ENCODE measurements around the gene HTR2B.
A peak's percentile ranks its signal among the peaks of the same experiment; 100 is the strongest.
"Not testable (repeated sequence)": the region's sequence is repeated elsewhere in the genome, so short reads cannot be mapped to it uniquely, and the experiment has no call there.

The HTR2B gene

GRCh38 chr2:231133365-231134099 is 8.7 kb upstream of the HTR2B start:
- no peak for DNase-seq (ENCODE audit: low read depth in 2 of 2)

DNA sequence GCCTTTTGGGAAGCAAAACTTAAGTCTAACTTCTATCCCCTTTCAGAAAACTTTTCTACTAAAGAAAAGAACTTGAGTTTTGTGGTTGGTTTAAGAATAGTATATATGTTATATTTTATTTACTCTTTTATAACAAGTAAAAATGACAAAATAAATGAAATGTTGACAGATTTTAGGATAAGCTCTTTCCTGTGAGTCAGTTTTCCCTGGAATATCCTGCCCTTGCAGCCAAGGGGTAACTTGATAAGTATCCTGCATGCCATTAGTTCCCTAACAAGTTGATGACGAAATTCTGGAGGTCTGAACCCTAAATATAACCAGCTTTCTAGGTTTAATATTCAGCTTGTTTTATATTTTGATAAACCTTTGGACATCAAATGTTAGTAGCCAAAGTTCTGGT is 7.3 kb upstream of the HTR2B start:
- no peak for DNase-seq (ENCODE audit: low read depth in 2 of 2)

- no peak for DNase-seq (ENCODE audit: low read depth in 2 of 2)
These were observed 5.7 kb upstream of the HTR2B start for GRCh38 chr2:231130336-231131056.

GRCh38 chr2:231129216-231129615 is 4.4 kb upstream of the HTR2B start:
- no peak for DNase-seq (ENCODE audit: low read depth in 2 of 2)

DNA sequence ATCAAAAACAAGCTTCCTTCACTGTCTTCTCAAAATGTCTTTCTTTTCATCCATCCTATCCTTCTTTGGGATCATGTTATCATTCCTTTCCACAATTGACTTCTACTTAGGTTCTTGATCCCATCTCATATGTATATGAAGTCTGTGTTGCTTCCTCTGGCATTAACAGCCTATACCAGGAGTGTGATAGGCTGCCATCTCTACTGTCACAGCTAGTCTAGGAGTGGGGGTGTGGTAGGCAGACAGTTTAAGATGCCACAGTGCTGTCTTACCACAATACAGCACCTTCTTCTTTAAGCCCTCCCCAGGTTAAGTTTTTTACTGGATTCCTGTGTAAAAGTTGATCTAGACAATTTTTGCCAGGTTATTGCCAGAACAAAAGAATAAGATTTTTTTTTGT is 3.7 kb upstream of the HTR2B start:
- DNase-seq (ENCODE audit: low read depth in 2 of 2), result no peak

DNA sequence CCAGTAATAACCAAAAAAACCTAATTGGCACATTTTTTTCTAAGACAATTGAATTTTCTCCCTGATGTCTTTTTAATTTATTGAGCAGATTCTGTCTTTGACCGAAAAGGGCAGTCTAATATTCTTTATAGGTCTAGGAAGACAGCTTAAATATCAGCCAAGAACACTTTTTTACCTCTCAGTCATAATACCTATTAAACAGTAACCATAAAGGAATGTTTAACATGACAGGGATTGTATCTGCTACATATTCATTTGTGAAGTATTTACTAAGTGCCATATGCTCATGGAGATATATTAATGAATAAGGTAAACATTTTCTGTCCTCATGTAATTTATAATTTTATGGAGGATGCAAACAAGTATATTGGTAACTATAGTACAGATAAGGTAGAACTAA is 3.1 kb upstream of the HTR2B start:
- DNase-seq (ENCODE audit: low read depth in 2 of 2), result no peak

DNA sequence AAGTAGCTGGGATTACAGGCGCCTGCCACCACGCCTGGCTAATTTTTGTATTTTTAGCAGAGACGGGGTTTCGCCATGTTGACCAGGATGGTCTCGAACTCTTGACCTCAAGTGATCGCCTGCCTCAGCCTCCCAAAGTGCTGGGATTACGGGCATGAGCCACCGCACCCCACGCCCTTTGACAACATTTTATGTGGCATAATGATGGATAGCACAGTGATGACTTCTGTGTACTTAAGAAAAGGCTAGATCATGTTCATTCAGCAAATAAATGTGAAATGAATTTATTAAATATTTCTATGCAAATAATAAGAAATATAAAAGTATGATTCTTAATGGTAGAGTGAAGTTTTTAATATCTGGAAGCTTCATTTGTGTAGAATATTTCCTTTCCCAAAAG is 2.6 kb upstream of the HTR2B start:
- DNase-seq (ENCODE audit: low read depth in 2 of 2), result no peak

- DNase-seq (ENCODE audit: low read depth in 2 of 2), result no peak
These were observed 1.3 kb upstream of the HTR2B start for GRCh38 chr2:231126123-231126522.

- no peak for DNase-seq (ENCODE audit: low read depth in 2 of 2)
These were observed 1.4 kb downstream of the HTR2B start for GRCh38 chr2:231123362-231123898.

GRCh38 chr2:231118614-231118942 is 6.3 kb downstream of the HTR2B start:
- DNase-seq (ENCODE audit: low read depth in 2 of 2), result no peak

DNA sequence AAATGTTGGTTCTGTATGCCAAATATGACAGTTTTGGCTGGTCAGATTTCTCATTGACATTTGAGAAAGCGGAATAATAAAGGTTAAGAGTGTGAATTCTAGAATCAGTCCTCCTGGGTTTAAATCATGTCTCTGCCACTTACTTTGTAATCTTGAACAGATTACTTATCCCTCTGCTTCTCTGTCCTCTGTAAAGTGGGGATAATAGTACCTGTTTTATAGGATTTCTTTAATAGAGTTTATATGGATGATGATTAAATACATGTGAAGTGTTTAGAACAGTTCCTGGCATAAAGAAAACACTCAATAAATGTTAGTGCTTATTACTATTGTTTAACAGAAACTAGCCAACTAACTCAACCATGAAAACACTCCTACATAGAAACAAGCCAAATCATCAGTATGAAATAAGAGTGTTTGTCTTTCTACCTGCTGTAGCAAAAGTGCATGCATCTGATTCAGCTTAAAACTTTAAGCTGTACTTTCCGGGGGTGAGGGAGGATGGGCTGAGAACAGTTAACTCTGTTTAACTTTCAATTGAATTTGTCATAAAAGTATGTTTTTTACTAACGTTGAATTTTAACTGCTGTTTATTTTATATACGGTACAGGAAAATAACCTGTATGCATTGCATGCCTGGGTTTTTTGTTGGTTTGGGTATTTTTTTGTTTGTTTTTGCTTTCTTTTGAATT is 6.8 kb downstream of the HTR2B start:
- DNase-seq (ENCODE audit: low read depth in 2 of 2), result no peak

DNA sequence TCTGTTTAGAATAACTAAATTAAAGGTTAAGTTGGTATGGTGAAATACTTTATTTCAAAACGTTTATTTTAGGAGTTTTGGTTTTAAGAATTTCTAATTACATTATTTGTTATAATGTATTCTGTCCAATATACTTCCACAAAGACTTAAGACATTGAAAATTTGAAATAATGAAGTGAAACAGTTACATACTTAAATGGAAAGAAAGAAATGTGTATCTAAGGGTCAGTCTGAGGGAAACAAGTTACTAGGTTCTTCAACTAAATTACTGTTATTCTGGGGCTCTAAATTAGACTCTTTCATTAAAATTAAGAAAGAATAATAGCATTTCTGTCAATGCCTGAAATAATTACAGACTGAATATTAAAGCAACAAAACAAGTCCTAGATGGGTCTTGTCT is 7.7 kb downstream of the HTR2B start:
- DNase-seq (ENCODE audit: low read depth in 2 of 2), result no peak

GRCh38 chr2:231115651-231116050 is 9.2 kb downstream of the HTR2B start:
- no peak for DNase-seq (ENCODE audit: low read depth in 2 of 2)

GRCh38 chr2:231113489-231113888 is 11.4 kb downstream of the HTR2B start:
- DNase-seq (ENCODE audit: low read depth in 2 of 2), result no peak

DNA sequence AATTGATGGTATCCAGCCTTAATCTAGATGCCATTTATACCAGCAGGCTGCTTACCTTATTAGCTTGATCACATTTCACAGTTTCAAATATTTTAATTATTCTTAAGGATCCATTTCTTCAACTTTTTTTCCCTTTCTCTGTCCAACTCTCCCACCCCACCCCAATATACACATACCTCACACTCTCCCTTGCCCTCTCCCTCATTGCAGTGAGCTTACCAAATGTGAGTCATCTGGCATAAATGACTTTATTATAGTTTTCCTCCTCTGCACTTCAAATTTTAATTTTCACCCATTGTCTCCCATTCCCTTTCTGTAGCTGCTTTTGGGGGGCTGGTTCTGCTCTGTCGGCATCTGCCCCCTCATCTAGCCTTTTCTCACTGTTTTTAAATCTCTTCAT is 12.9 kb downstream of the HTR2B start:
- DNase-seq (ENCODE audit: low read depth in 2 of 2), result no peak

DNA sequence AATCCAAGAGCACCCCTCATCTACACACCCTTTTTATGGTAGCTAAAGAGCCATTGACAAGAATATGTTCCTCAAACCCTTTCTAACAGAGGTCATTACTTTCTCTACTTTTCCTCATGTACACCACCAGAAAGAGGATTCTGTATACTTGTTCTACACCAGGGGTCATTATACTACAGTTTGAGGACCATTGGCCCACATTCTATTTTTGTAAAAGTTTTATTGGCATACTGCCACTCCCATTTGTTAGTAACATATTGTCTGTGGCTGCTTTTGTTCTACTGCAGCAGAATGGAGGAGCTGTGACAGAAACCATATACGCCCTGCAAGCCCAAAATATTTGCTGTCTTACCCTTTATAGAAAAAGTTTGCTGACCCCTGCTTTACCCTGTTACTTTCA is 14.3 kb downstream of the HTR2B start:
- no peak for DNase-seq (ENCODE audit: low read depth in 2 of 2)

DNA sequence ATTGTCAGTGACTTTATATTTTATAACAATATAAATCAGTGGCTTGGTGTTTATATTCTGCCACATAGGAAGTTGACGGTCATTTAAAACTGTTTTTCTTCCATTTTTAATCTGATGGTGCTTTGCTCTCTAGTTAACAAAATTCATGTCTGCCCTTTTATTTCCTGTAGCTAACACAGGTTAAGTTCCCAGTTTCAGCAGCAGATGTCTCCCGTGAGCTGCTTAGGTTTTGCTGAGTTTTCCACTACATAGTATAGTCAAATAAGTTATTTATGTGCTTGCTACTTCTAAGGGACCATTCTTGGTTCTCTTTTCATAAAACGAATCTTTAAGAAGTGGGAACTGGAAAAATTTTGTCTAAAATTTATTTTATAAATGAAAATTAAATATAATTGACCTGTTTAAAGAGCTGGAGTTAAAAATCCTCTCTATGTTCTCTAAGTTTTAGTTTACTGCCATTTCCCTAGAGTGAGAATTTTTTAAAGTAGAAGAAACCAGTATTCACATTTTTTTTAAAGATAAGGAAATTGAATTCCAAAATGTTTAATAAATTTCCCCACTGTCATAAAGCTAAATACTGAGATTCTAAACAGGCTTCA is 20.6 kb downstream of the HTR2B start:
- DNase-seq (ENCODE audit: low read depth in 2 of 2), result peak; percentile 18 to 23

GRCh38 chr2:231102772-231103171 is 22.1 kb downstream of the HTR2B start:
- no peak for DNase-seq (ENCODE audit: low read depth in 2 of 2)

DNA sequence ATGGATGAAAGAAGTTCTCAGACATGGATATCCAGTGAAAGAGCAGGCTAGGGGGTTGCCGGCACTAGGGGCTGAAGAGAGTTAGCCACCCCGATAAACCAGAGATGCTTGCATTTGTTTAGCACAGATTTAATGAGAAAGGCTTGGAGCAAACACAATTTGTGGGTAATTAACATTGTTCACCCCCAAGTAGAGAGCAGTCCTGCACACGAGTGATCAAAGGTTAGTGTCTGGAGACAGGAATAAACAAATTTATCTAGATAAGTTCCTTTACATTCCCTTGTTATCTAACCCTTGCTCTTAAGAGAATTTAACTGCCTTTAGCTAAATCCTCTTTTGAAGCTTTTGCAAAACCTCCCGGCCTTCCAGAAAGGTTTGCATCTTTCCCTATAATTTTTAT is 23.9 kb downstream of the HTR2B start:
- DNase-seq (ENCODE audit: low read depth in 2 of 2), result no peak

DNA sequence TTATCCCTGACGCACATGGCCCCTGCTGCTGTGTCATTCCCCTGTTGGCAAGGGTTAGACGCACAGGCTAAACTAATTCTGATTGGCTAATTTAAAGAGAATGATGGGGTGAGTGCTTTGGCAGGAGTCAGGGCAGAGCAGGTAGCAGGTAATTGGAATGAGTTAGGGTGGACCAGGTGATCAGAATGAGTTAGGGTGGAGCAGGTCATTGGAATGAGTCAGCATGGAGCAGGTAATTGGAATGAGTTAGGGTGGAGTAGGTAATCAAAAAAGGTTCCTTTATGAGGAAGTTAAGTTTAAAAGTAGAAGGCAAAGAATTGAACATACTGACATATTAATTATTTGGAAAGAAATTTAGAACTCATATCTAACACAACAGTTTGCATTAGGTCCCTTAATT is 24.5 kb downstream of the HTR2B start:
- not testable (repeated sequence) for DNase-seq (ENCODE audit: low read depth in 2 of 2)

- no peak for DNase-seq (ENCODE audit: low read depth in 2 of 2)
These were observed 24.9 kb downstream of the HTR2B start for GRCh38 chr2:231099918-231100317.

GRCh38 chr2:231094736-231095346 is 30.0 kb downstream of the HTR2B start:
- DNase-seq (ENCODE audit: low read depth in 2 of 2), result no peak

Measured in activated CD4-positive, alpha-beta T cell treated with anti-CD3 and anti-CD28 coated beads for 24 hours (primary cell).